Stimulated activated CD4-positive, alpha-beta T cell treated with anti-CD3 and anti-CD28 coated beads, TNF-alpha, amount 100 ng/mL, for 1 hour (primary cell): Measurements from ENCODE around the gene MAP2K1.
A peak's percentile ranks its signal among the peaks of the same experiment; 100 is the strongest.
"Not testable (repeated sequence)": the region's sequence is repeated elsewhere in the genome, so short reads cannot be mapped to it uniquely, and the experiment has no call there.

Source experiments
- DNase-seq, 3 donors: peaks; one replicate each; pipeline ENCODE4 v3.0.0-alpha.2; 2020; ENCODE audit warnings: low read depth in 3 of 3, low spot score in 1 of 3

MAP2K1 gene

GRCh38 chr15:66503041-66503648 is 116.4 kb downstream of the MAP2K1 start:
- DNase-seq, result not testable (repeated sequence)

- DNase-seq, result no peak
Measured at GRCh38 chr15:66503780-66504562, 117.3 kb downstream of the MAP2K1 start.

- peak; percentile 35 to 67 (median 52) for DNase-seq
Measured at GRCh38 chr15:66504563-66505429, 118.1 kb downstream of the MAP2K1 start, which contains the start of the genes RPL4 and ZWILCH. Gene RPL4 (minus strand): TSS chr15:66504855. CDS start chr15:66504790, 65 bp downstream. Gene ZWILCH (plus strand): TSS chr15:66505326. CDS start chr15:66505339, 13 bp downstream.

GRCh38 chr15:66505430-66505811 is 118.7 kb downstream of the MAP2K1 start:
- no peak for DNase-seq

- DNase-seq, result no peak
Measured at GRCh38 chr15:66505818-66506217, 119.1 kb downstream of the MAP2K1 start.

GRCh38 chr15:66508293-66508883 is 121.7 kb downstream of the MAP2K1 start:
- DNase-seq, result no peak

- no peak for DNase-seq
Measured at GRCh38 chr15:66514586-66514985, 127.9 kb downstream of the MAP2K1 start.

GRCh38 chr15:66515901-66516322 is 129.2 kb downstream of the MAP2K1 start:
- DNase-seq, result no peak

- DNase-seq, result no peak
Measured at GRCh38 chr15:66523926-66524325, 137.2 kb downstream of the MAP2K1 start.

GRCh38 chr15:66524838-66525237 is 138.1 kb downstream of the MAP2K1 start:
- DNase-seq, result no peak

- no peak for DNase-seq
Measured at GRCh38 chr15:66535056-66535455, 148.3 kb downstream of the MAP2K1 start.
